HEK293 (cell line): ENCODE data around the gene RANGAP1.

Experiments
- CTCF ChIA-PET: fragments of 350-600 bp; formaldehyde crosslinking; extraction: SDS; loops from one replicate; lab custom pipeline; 2021; ENCODE audit warnings: antibody characterized with exemption; lab: Yijun Ruan, JAX
- POLR2A ChIA-PET: fragments of 300-600 bp; formaldehyde crosslinking; extraction: SDS; loops from one replicate; lab custom pipeline; 2020; ENCODE audit warnings: antibody characterized with exemption, inconsistent platforms; lab: Yijun Ruan, JAX
- H3K27ac ChIP-seq: fragments of 200-500 bp; sonication (Bioruptor generic); 2 replicates; pipeline ENCODE4 v1.5.1; 2014; ENCODE audit warnings: low read depth, low read length, control low read depth, inconsistent platforms; ENCODE audit errors: extremely low read depth
- H3K36me3 ChIP-seq, 2 experiments: fragments of 200-500 bp in 1 of 2; sonication (Bioruptor generic) in 1 of 2; 1 replicate in 1 of 2; 2 replicates in 1 of 2; pipeline ENCODE4 v1.5.1; 2014 to 2017; ENCODE audit warnings: inconsistent platforms in 2 of 2, low read length in 2 of 2; ENCODE audit not compliant: control insufficient read depth in 2 of 2, insufficient read depth in 1 of 2
- H3K4me1 ChIP-seq: fragments of 200-500 bp; sonication (Bioruptor generic); 2 replicates; pipeline ENCODE4 v1.5.1; 2014; ENCODE audit warnings: mild to moderate bottlenecking, low read length, inconsistent platforms; ENCODE audit not compliant: control insufficient read depth, insufficient read depth
- H3K4me3 ChIP-seq: 2 replicates; pipeline ENCODE4 v1.5.1; 2011; ENCODE audit warnings: low read depth, mild to moderate bottlenecking, control low read depth, low read length, moderate library complexity
- H3K9me3 ChIP-seq: fragments of 200-500 bp; sonication (Bioruptor generic); 2 replicates; pipeline ENCODE4 v1.5.1; 2014; ENCODE audit warnings: low read depth, low read length, inconsistent platforms; ENCODE audit not compliant: control insufficient read depth, insufficient read depth
- CTCF ChIP-seq: fragments of 450-650 bp; formaldehyde crosslinking; IDR thresholded peaks from 2 replicates; pipeline ENCODE4 v1.5.1; 2016; ENCODE audit warnings: missing biosample characterization, missing genetic modification characterization
- GLIS2 ChIP-seq: fragments of 450-650 bp; formaldehyde crosslinking; IDR thresholded peaks from 2 replicates; pipeline ENCODE4 v1.5.1; 2016; ENCODE audit warnings: missing biosample characterization, missing genetic modification characterization
- KLF7 ChIP-seq: fragments of 450-650 bp; formaldehyde crosslinking; IDR thresholded peaks from 2 replicates; pipeline ENCODE4 v1.5.1; 2016; ENCODE audit warnings: missing biosample characterization, missing genetic modification characterization, borderline replicate concordance
- SP2 ChIP-seq: fragments of 450-650 bp; formaldehyde crosslinking; IDR thresholded peaks from 2 replicates; pipeline ENCODE4 v1.5.1; 2016; ENCODE audit warnings: missing biosample characterization, missing genetic modification characterization
- ZBTB20 ChIP-seq: fragments of 450-650 bp; formaldehyde crosslinking; IDR thresholded peaks from 2 replicates; pipeline ENCODE4 v1.5.1; 2016; ENCODE audit warnings: missing biosample characterization, missing genetic modification characterization
- ZNF148 ChIP-seq: fragments of 450-650 bp; formaldehyde crosslinking; IDR thresholded peaks from 2 replicates; pipeline ENCODE4 v1.5.0; 2017; ENCODE audit warnings: missing biosample characterization, missing genetic modification characterization, borderline replicate concordance
- ZNF157 ChIP-seq: fragments of 450-650 bp; formaldehyde crosslinking; IDR thresholded peaks from 2 replicates; pipeline ENCODE4 v1.5.1; 2016; ENCODE audit warnings: missing biosample characterization, missing genetic modification characterization
- ZNF16 ChIP-seq: fragments of 450-650 bp; formaldehyde crosslinking; IDR thresholded peaks from 2 replicates; pipeline ENCODE4 v1.5.1; 2016; ENCODE audit warnings: low read depth, missing biosample characterization, missing genetic modification characterization
- ZNF416 ChIP-seq: fragments of 450-650 bp; formaldehyde crosslinking; IDR thresholded peaks from 2 replicates; pipeline ENCODE4 v1.5.1; 2016; ENCODE audit warnings: missing biosample characterization, missing genetic modification characterization
- ZNF501 ChIP-seq: fragments of 450-650 bp; formaldehyde crosslinking; IDR thresholded peaks from 2 replicates; pipeline ENCODE4 v1.5.1; 2016; ENCODE audit warnings: missing biosample characterization, missing genetic modification characterization
- ZNF513 ChIP-seq: fragments of 450-650 bp; IDR thresholded peaks from 2 replicates; pipeline ENCODE4 v1.5.1; 2018; ENCODE audit warnings: missing biosample characterization, missing genetic modification characterization
- ZNF549 ChIP-seq: fragments of 450-650 bp; IDR thresholded peaks from 2 replicates; pipeline ENCODE4 v1.5.1; 2018; ENCODE audit warnings: missing biosample characterization, missing genetic modification characterization, mild to moderate bottlenecking, inconsistent platforms, moderate library complexity
- ZNF747 ChIP-seq: fragments of 450-650 bp; formaldehyde crosslinking; IDR thresholded peaks from 2 replicates; pipeline ENCODE4 v1.5.1; 2016; ENCODE audit warnings: missing biosample characterization, missing genetic modification characterization
- ZNF777 ChIP-seq: fragments of 450-650 bp; formaldehyde crosslinking; IDR thresholded peaks from 2 replicates; pipeline ENCODE4 v1.5.1; 2017; ENCODE audit warnings: missing biosample characterization, missing genetic modification characterization, borderline replicate concordance
- ZSCAN4 ChIP-seq: fragments of 450-650 bp; formaldehyde crosslinking; IDR thresholded peaks from 2 replicates; pipeline ENCODE4 v1.5.1; 2017; ENCODE audit warnings: missing biosample characterization, missing genetic modification characterization
- TF ChIP-seq, protein P1 (sequence below): fragments of 450-650 bp; formaldehyde crosslinking; IDR thresholded peaks from 2 replicates; pipeline ENCODE4 v1.5.1; 2016; ENCODE audit warnings: missing biosample characterization, missing genetic modification characterization, borderline replicate concordance
- TF ChIP-seq, protein P2 (sequence below): fragments of 450-650 bp; formaldehyde crosslinking; IDR thresholded peaks from 2 replicates; pipeline ENCODE4 v1.5.1; 2016; ENCODE audit warnings: missing biosample characterization, missing genetic modification characterization, low read depth
- TF ChIP-seq, protein P3 (sequence below): fragments of 450-650 bp; formaldehyde crosslinking; conservative IDR thresholded peaks from 2 replicates; pipeline ENCODE4 v1.5.1; 2016; ENCODE audit warnings: low read depth, missing biosample characterization, missing genetic modification characterization

The RANGAP1 gene

DNA sequence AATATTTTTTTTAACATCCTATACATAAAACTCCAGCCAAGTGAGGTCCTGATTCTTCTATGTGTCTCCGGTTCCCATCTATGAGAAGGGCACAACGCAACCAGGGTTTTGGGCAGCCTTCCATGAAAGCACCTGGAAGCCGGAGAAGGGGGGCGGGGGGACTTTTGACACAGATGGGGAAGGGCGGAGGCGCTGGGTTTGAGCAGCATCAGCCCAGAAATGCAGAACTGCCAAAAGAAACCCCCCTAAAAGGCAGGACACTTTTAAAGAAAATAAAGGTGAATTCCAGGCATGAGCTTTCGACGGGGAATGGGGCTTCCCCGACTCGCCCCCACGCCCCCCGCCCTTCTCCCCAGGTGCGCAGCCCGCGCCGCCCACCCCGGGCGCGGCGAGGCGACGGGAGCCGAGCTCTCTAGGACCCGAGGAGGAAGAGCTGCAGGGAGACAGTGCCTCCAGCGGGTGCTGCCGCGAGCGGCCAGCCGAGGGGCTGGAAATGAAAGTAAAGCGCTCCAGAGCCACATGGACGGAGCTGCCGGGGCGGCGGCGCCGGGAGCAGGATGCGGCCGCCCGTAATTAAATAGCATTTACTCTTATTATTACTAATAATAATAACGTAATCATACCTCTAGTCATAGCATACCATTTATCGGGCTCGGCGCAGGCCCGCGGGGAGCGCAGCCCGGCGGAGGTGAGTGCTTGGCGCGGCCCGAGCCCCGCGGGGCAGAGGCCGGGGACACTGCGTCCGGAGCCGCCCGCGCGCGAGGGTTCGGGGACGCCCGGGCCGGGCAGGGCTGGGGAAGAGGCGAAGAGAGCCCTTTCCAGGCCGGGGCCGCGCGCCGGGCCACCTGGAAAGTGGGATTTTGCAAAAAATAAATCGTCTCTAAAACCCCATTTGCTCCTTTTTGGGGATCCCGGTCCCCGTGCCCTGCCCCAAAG, 15.4 kb upstream of the RANGAP1 start, which contains the start of gene ZC3H7B:
Gene ZC3H7B (plus strand): TSS at position 441 of the 936 bp plus-strand sequence. CDS start 19,136 bp downstream, outside the sequence.
- H3K4me1 ChIP-seq = peaks cover 4% of the 10 kb centered on the region; the same call in 1 of the 2 replicates
- ChIA-PET POLR2A (interaction anchor here (0.6 to 1.6 kb wide), 14 partner anchors 11 to 208 kb away, joined by 3 to 24 read pairs (median 4); partner anchors contain the start of genes ACO2, PHF5A, RANGAP1 and TEF), CTCF (interaction anchor here (0.7 to 1.8 kb wide), 7 partner anchors 9 to 37 kb away, joined by 3 to 8 read pairs (median 5); partner anchors contain the start of gene RANGAP1)
- peak within 1 kb of the TSS; percentile 93 for H3K27ac ChIP-seq
- H3K4me3 ChIP-seq = peak within 1 kb of the TSS; percentile 82
- H3K36me3 ChIP-seq = peaks cover 0 to 9% of the 10 kb centered on the region in 2 experiments; a peak in 2 of 3 replicates
- no peaks in the 10 kb centered on the region for H3K9me3 ChIP-seq
- TF ChIP-seq CTCF (tag by site-specific recombination) = peak; percentile 82
- TF ChIP-seq, protein P1, sequence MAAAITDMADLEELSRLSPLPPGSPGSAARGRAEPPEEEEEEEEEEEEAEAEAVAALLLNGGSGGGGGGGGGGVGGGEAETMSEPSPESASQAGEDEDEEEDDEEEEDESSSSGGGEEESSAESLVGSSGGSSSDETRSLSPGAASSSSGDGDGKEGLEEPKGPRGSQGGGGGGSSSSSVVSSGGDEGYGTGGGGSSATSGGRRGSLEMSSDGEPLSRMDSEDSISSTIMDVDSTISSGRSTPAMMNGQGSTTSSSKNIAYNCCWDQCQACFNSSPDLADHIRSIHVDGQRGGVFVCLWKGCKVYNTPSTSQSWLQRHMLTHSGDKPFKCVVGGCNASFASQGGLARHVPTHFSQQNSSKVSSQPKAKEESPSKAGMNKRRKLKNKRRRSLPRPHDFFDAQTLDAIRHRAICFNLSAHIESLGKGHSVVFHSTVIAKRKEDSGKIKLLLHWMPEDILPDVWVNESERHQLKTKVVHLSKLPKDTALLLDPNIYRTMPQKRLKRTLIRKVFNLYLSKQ (tag by site-specific recombination) = no peak
- TF ChIP-seq ZNF549 (tag by site-specific recombination) = no peak
- no peak for TF ChIP-seq SP2 (tag by site-specific recombination)
- TF ChIP-seq ZNF157 = no peak
- TF ChIP-seq, protein P2, sequence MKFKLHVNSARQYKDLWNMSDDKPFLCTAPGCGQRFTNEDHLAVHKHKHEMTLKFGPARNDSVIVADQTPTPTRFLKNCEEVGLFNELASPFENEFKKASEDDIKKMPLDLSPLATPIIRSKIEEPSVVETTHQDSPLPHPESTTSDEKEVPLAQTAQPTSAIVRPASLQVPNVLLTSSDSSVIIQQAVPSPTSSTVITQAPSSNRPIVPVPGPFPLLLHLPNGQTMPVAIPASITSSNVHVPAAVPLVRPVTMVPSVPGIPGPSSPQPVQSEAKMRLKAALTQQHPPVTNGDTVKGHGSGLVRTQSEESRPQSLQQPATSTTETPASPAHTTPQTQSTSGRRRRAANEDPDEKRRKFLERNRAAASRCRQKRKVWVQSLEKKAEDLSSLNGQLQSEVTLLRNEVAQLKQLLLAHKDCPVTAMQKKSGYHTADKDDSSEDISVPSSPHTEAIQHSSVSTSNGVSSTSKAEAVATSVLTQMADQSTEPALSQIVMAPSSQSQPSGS = no peak
- peak; percentile 80 for TF ChIP-seq GLIS2
- TF ChIP-seq ZNF513 (tag by site-specific recombination) = peak; percentile 29; the same call in 1 of the 2 replicates
- no peak for TF ChIP-seq ZNF747 (tag by site-specific recombination)
- no peak for TF ChIP-seq ZNF16
- TF ChIP-seq KLF7 (tag by site-specific recombination) = 0 out of 2 replicates have a peak, but pooled peaks have one; percentile 19
- no peak for TF ChIP-seq ZNF777 (tag by site-specific recombination)
- no peak for TF ChIP-seq ZSCAN4 (tag by site-specific recombination)
- TF ChIP-seq ZNF148 (tag by site-specific recombination) = no peak
- TF ChIP-seq, protein P3, sequence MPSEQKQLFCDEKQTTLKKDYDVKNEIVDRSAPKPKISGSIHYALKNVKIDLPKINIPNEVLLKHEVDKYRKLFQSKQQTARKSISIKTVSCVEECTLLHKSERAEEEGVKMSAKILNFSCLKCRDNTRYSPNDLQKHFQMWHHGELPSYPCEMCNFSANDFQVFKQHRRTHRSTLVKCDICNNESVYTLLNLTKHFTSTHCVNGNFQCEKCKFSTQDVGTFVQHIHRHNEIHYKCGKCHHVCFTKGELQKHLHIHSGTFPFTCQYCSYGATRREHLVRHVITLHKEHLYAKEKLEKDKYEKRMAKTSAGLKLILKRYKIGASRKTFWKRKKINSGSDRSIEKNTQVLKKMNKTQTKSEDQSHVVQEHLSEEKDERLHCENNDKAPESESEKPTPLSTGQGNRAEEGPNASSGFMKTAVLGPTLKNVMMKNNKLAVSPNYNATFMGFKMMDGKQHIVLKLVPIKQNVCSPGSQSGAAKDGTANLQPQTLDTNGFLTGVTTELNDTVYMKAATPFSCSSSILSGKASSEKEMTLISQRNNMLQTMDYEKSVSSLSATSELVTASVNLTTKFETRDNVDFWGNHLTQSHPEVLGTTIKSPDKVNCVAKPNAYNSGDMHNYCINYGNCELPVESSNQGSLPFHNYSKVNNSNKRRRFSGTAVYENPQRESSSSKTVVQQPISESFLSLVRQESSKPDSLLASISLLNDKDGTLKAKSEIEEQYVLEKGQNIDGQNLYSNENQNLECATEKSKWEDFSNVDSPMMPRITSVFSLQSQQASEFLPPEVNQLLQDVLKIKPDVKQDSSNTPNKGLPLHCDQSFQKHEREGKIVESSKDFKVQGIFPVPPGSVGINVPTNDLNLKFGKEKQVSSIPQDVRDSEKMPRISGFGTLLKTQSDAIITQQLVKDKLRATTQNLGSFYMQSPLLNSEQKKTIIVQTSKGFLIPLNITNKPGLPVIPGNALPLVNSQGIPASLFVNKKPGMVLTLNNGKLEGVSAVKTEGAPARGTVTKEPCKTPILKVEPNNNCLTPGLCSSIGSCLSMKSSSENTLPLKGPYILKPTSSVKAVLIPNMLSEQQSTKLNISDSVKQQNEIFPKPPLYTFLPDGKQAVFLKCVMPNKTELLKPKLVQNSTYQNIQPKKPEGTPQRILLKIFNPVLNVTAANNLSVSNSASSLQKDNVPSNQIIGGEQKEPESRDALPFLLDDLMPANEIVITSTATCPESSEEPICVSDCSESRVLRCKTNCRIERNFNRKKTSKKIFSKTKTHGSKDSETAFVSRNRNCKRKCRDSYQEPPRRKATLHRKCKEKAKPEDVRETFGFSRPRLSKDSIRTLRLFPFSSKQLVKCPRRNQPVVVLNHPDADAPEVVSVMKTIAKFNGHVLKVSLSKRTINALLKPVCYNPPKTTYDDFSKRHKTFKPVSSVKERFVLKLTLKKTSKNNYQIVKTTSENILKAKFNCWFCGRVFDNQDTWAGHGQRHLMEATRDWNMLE (tag by site-specific recombination) = no peak
- TF ChIP-seq ZNF416 (tag by site-specific recombination) = no peak
- peak; percentile 37; the same call in 1 of the 2 replicates for TF ChIP-seq ZBTB20 (tag by site-specific recombination)
- no peak for TF ChIP-seq ZNF501 (tag by site-specific recombination)
